Prostate gland (tissue), 2 donors: ENCODE data around the gene CLEC12A. TPM values are rescaled to one million over a fixed set of nuclear protein-coding genes. Genes with fewer than 3 reads are reported as not detected.

Experiments used
- DNase-seq: peaks from one replicate; pipeline ENCODE4 v3.0.0-alpha.2; 2019; ENCODE audit warnings: low spot score
- H3K27ac ChIP-seq, 2 donors: fragments of 200-600 bp; sonication (generic); 2 replicates each; pipeline ENCODE4 v1.5.1; 2017 to 2019
- H3K27me3 ChIP-seq: fragments of 200-600 bp; sonication (generic); replicated peaks from 2 replicates; pipeline ENCODE4 v1.5.1; 2019; ENCODE audit not compliant: insufficient read depth
- H3K36me3 ChIP-seq, 2 donors: fragments of 200-600 bp; sonication (generic); 1 replicate in 1 of 2; 2 replicates in 1 of 2; pipeline versions ENCODE4 v1.5.1 to v1.8.1; 2017 to 2019
- H3K4me1 ChIP-seq: fragments of 200-600 bp; sonication (generic); replicated peaks from 2 replicates; pipeline ENCODE4 v1.5.1; 2019
- H3K4me3 ChIP-seq, 2 donors: fragments of 200-600 bp; sonication (generic); 2 replicates each; pipeline ENCODE4 v1.5.1; 2017 to 2019
- H3K9me3 ChIP-seq: fragments of 200-600 bp; sonication (generic); 2 replicates; pipeline ENCODE4 v1.5.1; 2017
- POLR2A ChIP-seq: fragments of 450-650 bp; IDR thresholded peaks from one replicate; pipeline ENCODE4 v1.6.1; 2016; ENCODE audit warnings: antibody characterized with exemption, mild to moderate bottlenecking
- POLR2AphosphoS5 ChIP-seq: sonication (generic); formaldehyde crosslinking; IDR thresholded peaks from one replicate; pipeline ENCODE4 v1.6.1; 2017; ENCODE audit warnings: antibody characterized with exemption
- WGBS: methylation state at CpG from one replicate; pipeline ENCODE4 v1.1.5; 2018; 5-methylcytosine and 5-hydroxymethylcytosine counted together
- intact Hi-C: fragments of 100-400 bp; cut with DNase I; formaldehyde crosslinking; loops from one replicate; pipeline ENCODE4 v1.14.2; 2022
- total RNA-seq, 2 donors: library from RNA; depleted of rRNA; stranded (reverse); fragments of >200 nt; gene quantifications; one replicate each; pipeline ENCODE4 v1.1.0, GENCODE V29; 2016
- TF ChIP-seq, protein P1 (sequence below), 4 experiments: fragments of 200-600 bp in 2 of 4; fragments of 450-650 bp in 2 of 4; sonication (generic) in 2 of 4; IDR thresholded peaks; 1 replicate in 3 of 4; 2 replicates in 1 of 4; pipeline ENCODE4 v1.5.1; 2016 to 2019; ENCODE audit warnings: antibody characterized with exemption in 4 of 4, mild to moderate bottlenecking in 2 of 4, moderate library complexity in 2 of 4

Gene CLEC12A
- total RNA-seq, 2 donors from 2014 or later, result 0.18 TPM; not detected in 1

DNA sequence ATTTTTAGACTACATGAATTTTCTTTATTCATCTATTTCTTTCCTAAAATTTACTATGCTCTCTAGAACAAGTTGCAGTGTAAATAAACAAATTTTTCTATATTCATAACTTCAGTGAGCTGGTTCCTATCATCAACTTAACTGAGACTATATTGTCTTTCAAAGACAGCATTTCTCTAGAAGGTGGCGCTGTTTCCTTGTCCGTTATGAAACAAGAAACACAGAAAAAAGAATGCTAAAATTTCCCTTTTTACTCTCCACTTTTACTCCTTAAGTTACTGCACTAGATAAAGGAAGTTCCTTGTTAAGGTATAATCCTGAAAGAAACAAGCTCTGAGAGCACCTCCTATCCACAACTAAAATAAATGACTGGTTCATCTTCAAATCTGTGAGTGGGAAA, 30.8 kb upstream of the CLEC12A start:
- H3K27me3 ChIP-seq, result no peaks in the 10 kb centered on the region
- no peaks in the 10 kb centered on the region for H3K36me3 ChIP-seq
- H3K27ac ChIP-seq, result no peak overlapping the region
- TF ChIP-seq POLR2AphosphoS5 (no peak), POLR2A (no peak)
- TF ChIP-seq, protein P1, sequence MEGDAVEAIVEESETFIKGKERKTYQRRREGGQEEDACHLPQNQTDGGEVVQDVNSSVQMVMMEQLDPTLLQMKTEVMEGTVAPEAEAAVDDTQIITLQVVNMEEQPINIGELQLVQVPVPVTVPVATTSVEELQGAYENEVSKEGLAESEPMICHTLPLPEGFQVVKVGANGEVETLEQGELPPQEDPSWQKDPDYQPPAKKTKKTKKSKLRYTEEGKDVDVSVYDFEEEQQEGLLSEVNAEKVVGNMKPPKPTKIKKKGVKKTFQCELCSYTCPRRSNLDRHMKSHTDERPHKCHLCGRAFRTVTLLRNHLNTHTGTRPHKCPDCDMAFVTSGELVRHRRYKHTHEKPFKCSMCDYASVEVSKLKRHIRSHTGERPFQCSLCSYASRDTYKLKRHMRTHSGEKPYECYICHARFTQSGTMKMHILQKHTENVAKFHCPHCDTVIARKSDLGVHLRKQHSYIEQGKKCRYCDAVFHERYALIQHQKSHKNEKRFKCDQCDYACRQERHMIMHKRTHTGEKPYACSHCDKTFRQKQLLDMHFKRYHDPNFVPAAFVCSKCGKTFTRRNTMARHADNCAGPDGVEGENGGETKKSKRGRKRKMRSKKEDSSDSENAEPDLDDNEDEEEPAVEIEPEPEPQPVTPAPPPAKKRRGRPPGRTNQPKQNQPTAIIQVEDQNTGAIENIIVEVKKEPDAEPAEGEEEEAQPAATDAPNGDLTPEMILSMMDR (IDR thresholded peaks at IDR 0.05), result no peak
- DNase-seq, result no peak
- no peak overlapping the region for H3K4me3 ChIP-seq
- H3K9me3 ChIP-seq, result no peaks in the 10 kb centered on the region
- intact Hi-C loops, result no loop called here
- no peaks in the 10 kb centered on the region for H3K4me1 ChIP-seq
- 37% methylated on average over 2 of the region's 2 CpGs for WGBS

DNA sequence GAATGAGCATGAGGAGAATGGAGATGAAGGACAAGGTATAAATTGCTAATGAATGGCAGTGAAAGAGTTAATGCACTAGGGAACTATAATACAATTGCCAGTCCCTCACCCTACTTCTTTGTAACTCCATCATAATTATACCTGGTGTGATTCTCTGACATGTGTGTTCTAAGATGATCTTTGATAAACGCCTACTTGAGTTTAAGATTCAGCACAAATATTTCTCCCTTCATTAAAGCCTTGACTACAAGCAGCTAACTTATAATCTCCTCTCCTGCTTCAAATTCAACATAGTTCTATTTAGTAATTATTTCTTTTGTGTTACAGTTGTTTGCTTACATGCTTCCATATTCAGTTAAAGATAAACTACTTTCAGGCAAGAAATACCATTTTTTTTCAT, 29.4 kb upstream of the CLEC12A start:
- no peaks in the 10 kb centered on the region for H3K4me1 ChIP-seq
- DNase-seq, result no peak
- H3K36me3 ChIP-seq, result no peaks in the 10 kb centered on the region
- H3K27ac ChIP-seq, result no peak overlapping the region
- no peaks in the 10 kb centered on the region for H3K27me3 ChIP-seq
- WGBS, result 58% methylated on average over 1 of the region's 1 CpG
- H3K4me3 ChIP-seq, result no peak overlapping the region
- no peaks in the 10 kb centered on the region for H3K9me3 ChIP-seq
- intact Hi-C loops, result no loop called here
- no peak for TF ChIP-seq POLR2A
- TF ChIP-seq, protein P1 (IDR thresholded peaks at IDR 0.05), result no peak
- TF ChIP-seq POLR2AphosphoS5, result no peak

DNA sequence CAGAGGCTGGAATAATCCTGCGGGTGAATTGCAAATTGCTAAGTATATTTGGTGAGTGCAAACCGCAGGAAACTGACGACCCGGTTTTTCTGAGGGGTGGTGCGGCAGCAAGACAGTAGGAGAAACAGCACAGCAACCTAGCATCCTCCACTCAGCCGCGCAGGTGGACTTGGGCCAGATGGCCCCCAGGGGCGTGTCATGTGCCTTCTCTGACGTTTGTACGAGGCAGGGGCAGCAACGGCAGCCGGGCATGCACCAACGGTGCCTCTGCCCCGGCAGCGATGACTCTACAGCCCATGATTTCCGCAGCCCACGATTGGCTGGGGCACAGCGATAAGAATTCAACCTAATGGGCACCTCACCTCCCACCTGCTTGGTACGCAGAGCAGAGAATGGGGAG, 28.0 kb upstream of the CLEC12A start:
- TF ChIP-seq POLR2AphosphoS5, result no peak
- TF ChIP-seq, protein P1 (IDR thresholded peaks at IDR 0.05), result no peak
- TF ChIP-seq POLR2A, result no peak
- Histone ChIP-seq H3K4me1 (no peaks in the 10 kb centered on the region), H3K4me3 (no peak overlapping the region), H3K9me3 (no peaks in the 10 kb centered on the region), H3K27ac (no peak overlapping the region), H3K27me3 (no peaks in the 10 kb centered on the region), H3K36me3 (no peaks in the 10 kb centered on the region)
- 42% methylated on average over 19 of the region's 19 CpGs for WGBS
- intact Hi-C loops, result no loop called here
- no peak for DNase-seq

DNA sequence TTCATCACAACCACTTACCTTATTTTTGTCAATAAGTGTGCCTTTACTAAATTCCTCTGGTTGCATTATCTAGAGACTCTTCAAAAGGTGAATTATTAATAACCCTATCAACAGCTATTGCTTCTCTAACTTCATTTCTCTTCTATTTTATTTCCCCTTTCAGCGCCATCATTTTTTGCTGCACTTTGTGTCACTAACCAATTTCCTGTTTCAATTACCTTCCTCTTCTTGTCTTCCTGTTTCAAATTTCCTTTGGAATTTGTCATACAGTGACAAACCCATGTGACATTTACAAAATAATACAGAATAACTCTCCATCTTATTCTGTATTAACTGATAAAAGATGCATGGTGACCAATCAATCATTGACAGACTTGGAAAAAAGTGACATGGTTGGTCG, 26.8 kb upstream of the CLEC12A start:
- Histone ChIP-seq H3K9me3 (no peaks in the 10 kb centered on the region), H3K27ac (no peak overlapping the region), H3K27me3 (no peaks in the 10 kb centered on the region), H3K4me1 (no peaks in the 10 kb centered on the region), H3K36me3 (no peaks in the 10 kb centered on the region), H3K4me3 (no peak overlapping the region)
- no peak for DNase-seq
- 84% methylated on average over 2 of the region's 2 CpGs for WGBS
- TF ChIP-seq POLR2A (no peak), POLR2AphosphoS5 (no peak)
- TF ChIP-seq, protein P1 (IDR thresholded peaks at IDR 0.05), result no peak
- intact Hi-C loops, result no loop called here

DNA sequence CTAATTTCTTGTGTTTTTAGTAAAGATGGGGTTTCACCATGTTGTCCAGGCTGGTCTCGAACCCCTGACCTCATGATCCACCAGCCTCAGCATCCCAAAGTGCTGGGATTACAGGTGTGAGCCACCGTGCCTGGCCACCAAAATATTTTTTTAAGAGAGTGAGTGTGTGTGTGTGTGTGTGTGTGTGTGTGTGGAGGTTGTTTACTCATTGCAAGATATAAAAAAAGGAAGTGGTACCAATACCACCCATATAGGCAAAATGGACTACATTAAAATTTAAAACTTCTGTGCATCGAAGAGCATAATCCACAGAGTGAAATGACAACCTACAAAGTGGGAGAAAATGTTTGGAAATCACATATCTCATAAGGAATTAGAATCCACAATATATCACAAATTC, 23.5 kb upstream of the CLEC12A start:
- Histone ChIP-seq H3K27me3 (no peaks in the 10 kb centered on the region), H3K4me3 (no peak overlapping the region), H3K4me1 (no peaks in the 10 kb centered on the region), H3K9me3 (no peaks in the 10 kb centered on the region), H3K36me3 (no peaks in the 10 kb centered on the region), H3K27ac (no peak overlapping the region)
- TF ChIP-seq, protein P1 (IDR thresholded peaks at IDR 0.05), result no peak
- TF ChIP-seq POLR2AphosphoS5 (no peak), POLR2A (no peak)
- WGBS, result 89% methylated on average over 3 of the region's 3 CpGs
- intact Hi-C loops, result no loop called here
- DNase-seq, result no peak
